ENCODE measurements around the gene TIFAB. TPM values are rescaled to one million over a fixed set of nuclear protein-coding genes. Genes with fewer than 3 reads are reported as not detected.

Gene TIFAB
- polyA plus RNA-seq, 2 of the 4 experiments (the other 2 are of a cell fraction): not detected

DNA sequence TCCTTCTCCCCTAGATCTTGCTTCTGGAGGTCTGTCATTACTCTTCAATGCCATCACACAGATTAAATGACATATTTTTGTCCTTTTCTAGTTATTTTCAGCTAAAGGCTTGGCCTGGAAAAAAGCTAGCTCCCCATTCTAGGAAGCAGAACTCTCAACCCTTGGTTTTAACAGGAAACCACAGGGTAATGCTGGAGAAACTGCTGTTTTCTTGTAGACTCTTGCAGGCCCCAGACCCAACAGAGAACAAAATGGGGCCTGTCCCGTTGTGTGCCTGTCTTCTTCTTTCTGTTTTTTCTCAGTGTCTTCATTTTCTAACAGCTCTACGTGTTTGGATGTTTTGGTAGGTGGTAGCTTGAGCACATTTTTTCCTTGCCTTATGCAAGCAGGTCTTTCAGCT is 26.5 kb downstream of the TIFAB start:
- Histone ChIP-seq H3K4me2 (no peak overlapping the region), H3K4me3 (no peak overlapping the region), H3K4me1 (peaks cover 8% of the 10 kb centered on the region; the same call in 2 of the 3 replicates), H3K27ac (no peak overlapping the region), H3K9me3 (peaks cover 20% of the 10 kb centered on the region)
- FAIRE-seq (no peak), DNase-seq (ENCODE audit: low read depth in 1 of 2, low spot score in 1 of 2) (no peak), ATAC-seq (no peak; a peak in 1 of 6 replicates)
- TF ChIP-seq BHLHE40 (IDR thresholded peaks at IDR 0.05; ENCODE audit: low read depth, low read length): no peak
- TF ChIP-seq EHF (CRISPR knock-in tag; IDR thresholded peaks at IDR 0.05): no peak
- no peak for TF ChIP-seq GATA3 (IDR thresholded peaks at IDR 0.05; ENCODE audit: borderline replicate concordance)
- TF ChIP-seq ZSCAN20 (CRISPR knock-in tag; IDR thresholded peaks at IDR 0.05): no peak
- TF ChIP-seq ZFP36 (IDR thresholded peaks at IDR 0.05; ENCODE audit: borderline replicate concordance, partially characterized antibody): no peak
- no peak for TF ChIP-seq RNF2 (IDR thresholded peaks at IDR 0.05; ENCODE audit: borderline replicate concordance, low read depth)
- TF ChIP-seq HDAC2 (IDR thresholded peaks at IDR 0.05): no peak
- TF ChIP-seq JUNB (IDR thresholded peaks at IDR 0.05): no peak
- no peak for TF ChIP-seq HEYL (CRISPR knock-in tag; IDR thresholded peaks at IDR 0.05)
- no peak for TF ChIP-seq JUN (IDR thresholded peaks at IDR 0.05)
- no peak for TF ChIP-seq MYC (IDR thresholded peaks at IDR 0.05; ENCODE audit: borderline replicate concordance, low read length)
- TF ChIP-seq CTCF (IDR thresholded peaks at IDR 0.05): no peak
- TF ChIP-seq NPAS2 (CRISPR knock-in tag; IDR thresholded peaks at IDR 0.05; ENCODE audit: borderline replicate concordance): no peak
- TF ChIP-seq PBX3 (IDR thresholded peaks at IDR 0.05): no peak
- ChIA-PET CTCF (interaction anchor here (0.7 to 4.3 kb wide), 18 partner anchors 9 to 506 kb away, joined by 3 to 22 read pairs (median 4); partner anchors contain the start of genes DCANP1 and MACROH2A1), POLR2A (no interaction called here)
- 35% methylated on average over 2 of the region's 2 CpGs for WGBS (ENCODE audit: missing lambda C conversion rate)

DNA sequence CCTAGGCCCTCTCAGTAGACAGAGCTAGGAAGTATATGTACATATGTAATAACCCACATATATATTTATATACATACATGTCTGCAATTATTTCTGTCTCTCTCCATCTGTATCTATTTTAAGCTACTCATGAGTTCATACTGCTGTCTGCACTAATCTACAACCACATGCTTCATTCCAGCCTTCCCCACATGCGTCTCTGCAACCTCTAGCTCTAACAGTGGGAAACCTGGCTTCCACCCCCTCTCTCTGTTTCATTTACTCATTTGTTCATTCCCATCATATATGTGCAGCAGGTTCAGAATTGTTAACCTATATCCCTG is 28.3 kb downstream of the TIFAB start:
- Histone ChIP-seq H3K27ac (no peak overlapping the region), H3K9me3 (peaks cover 12% of the 10 kb centered on the region), H3K4me2 (no peak overlapping the region), H3K4me3 (no peak overlapping the region), H3K4me1 (peaks cover 8% of the 10 kb centered on the region; the same call in 2 of the 3 replicates)
- ChIA-PET POLR2A (interaction anchor here (1.5 kb wide), 1 partner anchor 24 kb away, joined by 6 read pairs; the partner anchor contains the start of gene MACROH2A1), CTCF (interaction anchor here (1.0 to 4.3 kb wide), 3 partner anchors 24 to 136 kb away, joined by 3 to 22 read pairs (median 8); partner anchors contain the start of gene DCANP1)
- no peak for TF ChIP-seq EHMT2 (IDR thresholded peaks at IDR 0.05; ENCODE audit: low read depth)
- no peak for TF ChIP-seq ZNF302 (CRISPR knock-in tag; IDR thresholded peaks at IDR 0.05)
- TF ChIP-seq, protein P1, sequence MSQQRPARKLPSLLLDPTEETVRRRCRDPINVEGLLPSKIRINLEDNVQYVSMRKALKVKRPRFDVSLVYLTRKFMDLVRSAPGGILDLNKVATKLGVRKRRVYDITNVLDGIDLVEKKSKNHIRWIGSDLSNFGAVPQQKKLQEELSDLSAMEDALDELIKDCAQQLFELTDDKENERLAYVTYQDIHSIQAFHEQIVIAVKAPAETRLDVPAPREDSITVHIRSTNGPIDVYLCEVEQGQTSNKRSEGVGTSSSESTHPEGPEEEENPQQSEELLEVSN (IDR thresholded peaks at IDR 0.05; ENCODE audit: borderline replicate concordance, low read depth): no peak
- ATAC-seq (no peak), DNase-seq (ENCODE audit: low read depth in 1 of 2, low spot score in 1 of 2) (no peak), FAIRE-seq (no peak)
- WGBS (ENCODE audit: missing lambda C conversion rate): 94% methylated on average over 1 of the region's 1 CpG

DNA sequence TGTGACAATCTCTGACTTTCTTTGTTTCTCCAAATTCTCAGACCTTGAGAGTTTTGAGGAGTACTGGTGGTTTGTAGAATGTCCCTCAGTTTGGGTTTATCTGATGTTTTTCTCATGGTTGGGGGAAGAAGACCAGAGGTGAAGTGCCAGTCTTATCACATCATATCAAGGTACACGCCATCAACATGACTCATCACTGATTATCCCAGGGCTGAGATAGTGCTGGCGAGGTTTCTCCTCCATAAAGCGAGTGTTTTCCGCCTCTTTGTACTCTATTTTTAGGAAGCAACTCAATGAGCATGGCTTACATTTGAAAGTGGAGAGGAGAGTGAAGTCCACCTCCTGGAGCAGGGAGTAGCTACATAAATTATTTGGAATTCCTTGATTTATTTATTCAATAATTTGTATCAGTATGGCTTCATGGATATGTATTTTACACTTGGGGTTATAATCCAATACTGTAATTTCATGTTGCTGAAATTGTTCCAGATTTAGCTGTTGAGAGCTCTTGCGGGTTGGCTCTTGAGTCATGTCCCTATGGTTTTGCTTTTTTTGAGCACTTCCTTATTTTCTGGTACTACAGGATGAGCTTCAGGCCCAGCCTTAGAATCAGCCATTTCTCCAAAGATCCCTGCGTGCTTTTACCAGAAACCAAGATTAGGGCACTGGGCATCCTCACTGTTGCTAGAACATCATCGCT is 28.9 kb downstream of the TIFAB start:
- Histone ChIP-seq H3K4me1 (peaks cover 8% of the 10 kb centered on the region; the same call in 2 of the 3 replicates), H3K9me3 (peaks cover 7% of the 10 kb centered on the region), H3K4me3 (no peak overlapping the region), H3K4me2 (peak overlapping the region; percentile 24; the same call in 1 of the 3 replicates), H3K27ac (no peak overlapping the region)
- ATAC-seq (peak in 1 of 2 experiments; percentile 64; a peak in 3 of 6 replicates), DNase-seq (ENCODE audit: low read depth in 1 of 2, low spot score in 1 of 2) (peak in 1 of 2 experiments; percentile 21), FAIRE-seq (peak; percentile 18)
- POLR2A ChIA-PET: interaction anchor here (1.5 kb wide), 1 partner anchor 24 kb away, joined by 6 read pairs; the partner anchor contains the start of gene MACROH2A1
- CTCF ChIA-PET: interaction anchor here (1.0 to 4.3 kb wide), 3 partner anchors 25 to 136 kb away, joined by 3 to 22 read pairs (median 8); partner anchors contain the start of gene DCANP1
- TF ChIP-seq FOSL2 (IDR thresholded peaks at IDR 0.05) (peak; percentile 35; the same call in 1 of the 2 replicates), FOSL2 (CRISPR knock-in tag; IDR thresholded peaks at IDR 0.05) (peak; percentile 45; the same call in 1 of the 2 replicates), SMC3 (IDR thresholded peaks at IDR 0.05) (no peak)
- WGBS (ENCODE audit: missing lambda C conversion rate): 64% methylated on average over 7 of the region's 7 CpGs
